ENCODE results near the gene ADAM12.

- TF ChIP-seq CTCF (IDR thresholded peaks at IDR 0.05), result no peak
- TF ChIP-seq EZH2phosphoT487 (IDR thresholded peaks at IDR 0.05; ENCODE audit: borderline replicate concordance, low read depth), result no peak
- TF ChIP-seq MXI1 (IDR thresholded peaks at IDR 0.05; ENCODE audit: low read depth, low read length), result no peak
- TF ChIP-seq, protein P1, sequence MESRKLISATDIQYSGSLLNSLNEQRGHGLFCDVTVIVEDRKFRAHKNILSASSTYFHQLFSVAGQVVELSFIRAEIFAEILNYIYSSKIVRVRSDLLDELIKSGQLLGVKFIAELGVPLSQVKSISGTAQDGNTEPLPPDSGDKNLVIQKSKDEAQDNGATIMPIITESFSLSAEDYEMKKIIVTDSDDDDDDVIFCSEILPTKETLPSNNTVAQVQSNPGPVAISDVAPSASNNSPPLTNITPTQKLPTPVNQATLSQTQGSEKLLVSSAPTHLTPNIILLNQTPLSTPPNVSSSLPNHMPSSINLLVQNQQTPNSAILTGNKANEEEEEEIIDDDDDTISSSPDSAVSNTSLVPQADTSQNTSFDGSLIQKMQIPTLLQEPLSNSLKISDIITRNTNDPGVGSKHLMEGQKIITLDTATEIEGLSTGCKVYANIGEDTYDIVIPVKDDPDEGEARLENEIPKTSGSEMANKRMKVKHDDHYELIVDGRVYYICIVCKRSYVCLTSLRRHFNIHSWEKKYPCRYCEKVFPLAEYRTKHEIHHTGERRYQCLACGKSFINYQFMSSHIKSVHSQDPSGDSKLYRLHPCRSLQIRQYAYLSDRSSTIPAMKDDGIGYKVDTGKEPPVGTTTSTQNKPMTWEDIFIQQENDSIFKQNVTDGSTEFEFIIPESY (IDR thresholded peaks at IDR 0.05; ENCODE audit: borderline replicate concordance, low read depth), result no peak
- TF ChIP-seq SIN3A (IDR thresholded peaks at IDR 0.05; ENCODE audit: borderline replicate concordance, low read depth, low read length), result no peak
- TF ChIP-seq NFIC (IDR thresholded peaks at IDR 0.05; ENCODE audit: borderline replicate concordance), result no peak
- TF ChIP-seq POLR2AphosphoS5 (IDR thresholded peaks at IDR 0.05; ENCODE audit: low read depth, low read length), result no peak
- TF ChIP-seq YY1 (IDR thresholded peaks at IDR 0.05; ENCODE audit: low read depth), result no peak
Measured at GRCh38 chr10:126270111-126270510, 118.2 kb downstream of the ADAM12 start.

Measured in SK-N-SH (cell line).